Activated B cell treated with CpG ODN at 0.5 μM for 24 hours (primary cell): ENCODE data around the gene SKOR2. TPM values are rescaled to one million over a fixed set of nuclear protein-coding genes. Genes with fewer than 3 reads are reported as not detected.
"Not testable (repeated sequence)": the region's sequence is repeated elsewhere in the genome, so short reads cannot be mapped to it uniquely, and the experiment has no call there.

Source experiments
- ATAC-seq: fragments of 200-7000 bp; cut with Tn5 transposase; one replicate; pipeline ENCODE4 v1.10.0; 2021; ENCODE audit warnings: low read depth, mild to moderate bottlenecking, moderate library complexity
- CTCF ChIA-PET: fragments of 350-600 bp; sonication (Branson Sonifier 250); formaldehyde crosslinking; loops from one replicate; lab custom pipeline; 2021; ENCODE audit warnings: antibody characterized with exemption; lab: Charles Lee
- POLR2A ChIA-PET: fragments of 350-600 bp; sonication (Branson Sonifier 250); formaldehyde crosslinking; loops from one replicate; lab custom pipeline; 2021; ENCODE audit warnings: antibody characterized with exemption; lab: Charles Lee
- DNase-seq: peaks from one replicate; pipeline ENCODE4 v3.0.0; 2022
- H3K27ac Mint-ChIP-seq: one replicate; pipeline ENCODE4 v1.8.0; 2020; ENCODE audit warnings: mixed read lengths
- H3K27me3 Mint-ChIP-seq: one replicate; pipeline ENCODE4 v1.8.0; 2021; ENCODE audit warnings: mixed read lengths
- H3K36me3 Mint-ChIP-seq: one replicate; pipeline ENCODE4 v1.8.0; 2021; ENCODE audit warnings: low read depth, mixed read lengths
- H3K4me1 Mint-ChIP-seq: one replicate; pipeline ENCODE4 v1.8.0; 2021; ENCODE audit warnings: mixed read lengths
- H3K4me3 Mint-ChIP-seq: one replicate; pipeline ENCODE4 v1.8.0; 2020; ENCODE audit warnings: mild to moderate bottlenecking, mixed read lengths
- H3K9me3 Mint-ChIP-seq: one replicate; pipeline ENCODE4 v1.8.0; 2020; ENCODE audit warnings: mixed read lengths
- intact Hi-C: fragments of 100-400 bp; cut with micrococcal nuclease; formaldehyde crosslinking; loops from one replicate; pipeline ENCODE4 v1.15.1; 2024
- total RNA-seq: library from RNA; stranded (reverse); gene quantifications from 2 replicates; pipeline ENCODE4 v1.2.3, GENCODE V29; 2022
- TF ChIP-seq, protein P1 (sequence below): fragments of 200-600 bp; IDR thresholded peaks from one replicate; pipeline ENCODE4 v1.8.0; 2022; ENCODE audit warnings: antibody characterized with exemption, mild to moderate bottlenecking

Gene SKOR2
- total RNA-seq, 1 donor from 2014 or later, result not detected

DNA sequence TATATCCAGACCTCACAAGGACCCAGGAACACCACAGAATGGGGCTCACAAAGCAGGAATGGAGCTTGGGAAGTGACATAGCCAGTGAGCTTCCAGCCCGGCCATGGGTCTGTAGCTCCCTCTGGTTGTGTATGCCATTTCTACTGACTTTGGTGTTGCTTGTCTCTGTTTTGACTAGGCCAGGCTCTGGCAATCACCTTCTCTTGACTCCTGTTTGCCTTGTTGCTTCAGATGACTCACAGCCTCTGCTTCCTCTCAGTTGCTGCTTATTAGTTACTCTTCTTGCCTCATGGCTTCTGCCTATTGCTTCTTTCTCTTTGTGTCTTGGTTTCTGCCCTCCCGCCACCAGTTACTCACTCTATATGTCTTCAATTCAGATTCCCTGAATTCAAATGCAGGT lies 59.5 kb downstream of the SKOR2 start:
- H3K27ac Mint-ChIP-seq, result no peak overlapping the region
- DNase-seq, result no peak
- intact Hi-C loops, result no loop called here
- H3K36me3 Mint-ChIP-seq, result no peaks in the 10 kb centered on the region
- no peak for ATAC-seq
- H3K4me1 Mint-ChIP-seq, result peaks cover 19% of the 10 kb centered on the region
- H3K4me3 Mint-ChIP-seq, result no peak overlapping the region
- CTCF ChIA-PET, result no interaction called here
- POLR2A ChIA-PET, result no interaction called here
- peaks cover 9% of the 10 kb centered on the region for H3K27me3 Mint-ChIP-seq
- TF ChIP-seq, protein P1, sequence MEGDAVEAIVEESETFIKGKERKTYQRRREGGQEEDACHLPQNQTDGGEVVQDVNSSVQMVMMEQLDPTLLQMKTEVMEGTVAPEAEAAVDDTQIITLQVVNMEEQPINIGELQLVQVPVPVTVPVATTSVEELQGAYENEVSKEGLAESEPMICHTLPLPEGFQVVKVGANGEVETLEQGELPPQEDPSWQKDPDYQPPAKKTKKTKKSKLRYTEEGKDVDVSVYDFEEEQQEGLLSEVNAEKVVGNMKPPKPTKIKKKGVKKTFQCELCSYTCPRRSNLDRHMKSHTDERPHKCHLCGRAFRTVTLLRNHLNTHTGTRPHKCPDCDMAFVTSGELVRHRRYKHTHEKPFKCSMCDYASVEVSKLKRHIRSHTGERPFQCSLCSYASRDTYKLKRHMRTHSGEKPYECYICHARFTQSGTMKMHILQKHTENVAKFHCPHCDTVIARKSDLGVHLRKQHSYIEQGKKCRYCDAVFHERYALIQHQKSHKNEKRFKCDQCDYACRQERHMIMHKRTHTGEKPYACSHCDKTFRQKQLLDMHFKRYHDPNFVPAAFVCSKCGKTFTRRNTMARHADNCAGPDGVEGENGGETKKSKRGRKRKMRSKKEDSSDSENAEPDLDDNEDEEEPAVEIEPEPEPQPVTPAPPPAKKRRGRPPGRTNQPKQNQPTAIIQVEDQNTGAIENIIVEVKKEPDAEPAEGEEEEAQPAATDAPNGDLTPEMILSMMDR, result no peak
- H3K9me3 Mint-ChIP-seq, result no peaks in the 10 kb centered on the region

DNA sequence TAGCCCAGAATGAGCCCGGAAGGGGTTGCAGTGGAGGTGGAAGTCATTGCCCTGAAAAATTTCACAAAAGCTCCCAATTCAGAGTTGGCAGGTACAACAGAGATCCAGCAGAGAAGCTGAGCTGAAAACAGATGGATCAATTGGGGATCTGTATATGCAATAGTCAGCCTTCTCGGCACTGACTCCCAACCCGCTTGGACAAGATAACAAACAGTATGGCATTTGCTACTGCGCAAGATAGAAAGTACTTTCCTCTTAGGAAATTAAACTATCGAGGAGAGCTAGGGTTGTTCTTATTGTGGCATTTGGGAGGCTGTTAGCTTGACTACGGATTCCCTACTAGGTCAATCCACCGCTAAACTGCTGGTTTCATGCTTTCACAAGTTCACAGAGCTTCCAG lies 63.7 kb downstream of the SKOR2 start:
- CTCF ChIA-PET, result interaction anchor here (0.9 kb wide), 1 partner anchor 17 kb away, joined by 3 read pairs; no protein-coding TSS in a partner anchor
- Mint-ChIP-seq H3K4me1 (no peaks in the 10 kb centered on the region), H3K27me3 (peaks cover 10% of the 10 kb centered on the region)

DNA sequence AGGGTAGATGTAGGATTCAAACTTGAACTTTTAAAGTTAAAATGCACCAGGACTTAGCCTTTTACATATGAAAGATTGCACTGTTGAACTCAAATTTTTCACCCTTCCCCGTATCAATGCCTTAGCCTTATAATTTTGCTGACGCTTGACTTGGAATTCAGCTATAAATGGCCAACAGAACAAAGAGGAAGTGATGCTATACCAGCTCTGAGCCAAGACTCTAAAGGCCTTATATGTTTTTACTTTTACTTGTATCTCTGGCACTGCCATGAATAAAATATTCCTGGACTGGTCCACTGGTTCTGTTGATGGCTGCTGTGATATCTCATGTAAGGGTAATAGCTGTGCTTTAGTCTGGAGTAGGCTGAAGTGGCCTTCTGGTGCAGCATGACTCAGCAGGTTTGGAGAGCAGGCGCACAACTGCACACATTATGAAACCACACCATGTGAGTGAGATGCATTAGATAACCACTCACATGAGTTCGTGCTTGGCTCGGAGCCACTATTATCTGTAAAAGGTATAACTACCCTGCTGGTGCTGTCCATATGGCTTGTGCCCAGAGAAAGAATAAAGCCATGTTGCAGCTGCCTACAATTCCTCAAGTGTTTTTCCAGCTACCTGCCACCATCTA lies 66.9 kb downstream of the SKOR2 start:
- no peaks in the 10 kb centered on the region for H3K36me3 Mint-ChIP-seq
- POLR2A ChIA-PET, result no interaction called here
- intact Hi-C loops, result no loop called here
- H3K4me1 Mint-ChIP-seq, result no peaks in the 10 kb centered on the region
- ATAC-seq, result no peak
- peaks cover 17% of the 10 kb centered on the region for H3K9me3 Mint-ChIP-seq
- H3K4me3 Mint-ChIP-seq, result no peak overlapping the region
- no peak for DNase-seq
- CTCF ChIA-PET, result no interaction called here
- no peak overlapping the region for H3K27ac Mint-ChIP-seq
- TF ChIP-seq, protein P1, result no peak
- H3K27me3 Mint-ChIP-seq, result peaks cover 10% of the 10 kb centered on the region

More for the DNA sequence above, 63.7 kb downstream of the SKOR2 start:
- POLR2A ChIA-PET, result no interaction called here
- ATAC-seq (no peak), DNase-seq (no peak)
- peaks cover 17% of the 10 kb centered on the region for H3K9me3 Mint-ChIP-seq
- no peaks in the 10 kb centered on the region for H3K36me3 Mint-ChIP-seq
- H3K4me3 Mint-ChIP-seq, result no peak overlapping the region
- TF ChIP-seq, protein P1, result no peak
- H3K27ac Mint-ChIP-seq, result no peak overlapping the region
- intact Hi-C loops, result no loop called here

DNA sequence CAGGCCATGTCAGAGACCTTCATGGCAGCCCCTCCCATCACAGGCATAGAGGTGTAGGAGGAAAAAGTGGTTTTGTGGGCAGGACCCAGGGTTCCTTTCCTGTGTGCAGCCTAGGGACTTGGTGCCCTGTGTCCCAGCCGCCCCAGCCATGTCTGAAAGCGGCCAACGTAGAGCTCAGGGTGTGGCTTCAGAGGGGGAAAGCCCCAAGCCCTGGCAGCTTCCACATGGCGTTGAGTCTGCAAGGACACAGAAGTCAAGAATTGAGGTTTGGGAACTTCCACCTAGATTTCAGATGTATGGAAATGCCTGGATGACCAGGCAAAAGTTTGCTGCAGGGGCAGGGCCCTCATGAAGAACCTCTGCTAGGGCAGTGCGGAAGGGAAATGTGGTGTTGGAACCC lies 69.3 kb downstream of the SKOR2 start:
- H3K36me3 Mint-ChIP-seq, DNase-seq, H3K27ac Mint-ChIP-seq, POLR2A ChIA-PET, H3K4me3 Mint-ChIP-seq, H3K4me1 Mint-ChIP-seq, H3K27me3 Mint-ChIP-seq, CTCF ChIA-PET, intact Hi-C loops, ATAC-seq: not testable (repeated sequence)
- peaks cover 17% of the 10 kb centered on the region for H3K9me3 Mint-ChIP-seq

DNA sequence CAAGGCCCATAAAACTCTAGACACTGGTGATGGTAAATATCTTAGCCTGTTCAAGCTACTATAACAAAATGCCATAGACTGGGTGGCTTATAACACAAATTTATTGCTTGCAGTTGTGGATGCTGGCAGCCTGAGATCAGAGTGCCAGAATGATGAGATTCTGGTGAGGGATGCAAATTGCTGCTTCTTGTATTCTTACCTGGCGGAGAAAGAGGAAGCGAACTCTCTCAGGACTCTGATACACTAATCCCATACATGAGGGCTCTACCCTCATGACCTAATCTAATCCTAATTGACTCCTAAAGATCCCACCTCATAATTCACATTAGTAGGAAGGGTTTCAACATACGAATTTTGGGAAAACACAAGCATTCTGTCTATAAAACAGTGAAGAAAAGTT lies 70.7 kb downstream of the SKOR2 start:
- Mint-ChIP-seq H3K4me1 (peaks cover 2% of the 10 kb centered on the region), H3K4me3 (no peak overlapping the region), H3K27me3 (peaks cover 6% of the 10 kb centered on the region), H3K36me3 (peaks cover 3% of the 10 kb centered on the region), H3K9me3 (peaks cover 13% of the 10 kb centered on the region), H3K27ac (no peak overlapping the region)
- TF ChIP-seq, protein P1, result no peak
- no peak for ATAC-seq
- intact Hi-C loops, result no loop called here
- POLR2A ChIA-PET, result no interaction called here
- no peak for DNase-seq
- CTCF ChIA-PET, result no interaction called here

DNA sequence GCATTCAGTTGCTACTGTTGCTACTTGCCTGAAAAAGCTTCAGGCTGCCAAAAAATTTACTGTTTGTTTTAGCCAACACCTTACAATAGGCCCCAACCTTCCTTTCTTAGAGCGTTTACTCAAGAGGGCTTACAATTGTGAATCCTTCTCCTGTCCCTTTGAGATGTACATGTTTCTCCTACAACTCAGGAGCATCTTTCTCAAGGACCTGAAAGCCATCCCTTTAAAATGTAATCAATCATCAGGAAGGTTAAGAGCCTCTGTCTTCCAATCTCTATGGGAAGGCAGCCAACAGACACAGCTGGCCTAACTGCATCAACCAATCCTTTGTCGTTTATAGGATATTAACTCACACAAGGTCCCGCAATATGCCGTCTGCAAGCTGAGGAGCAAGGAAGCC lies 71.9 kb downstream of the SKOR2 start:
- Mint-ChIP-seq H3K36me3 (peaks cover 5% of the 10 kb centered on the region), H3K27ac (no peak overlapping the region), H3K4me1 (peaks cover 2% of the 10 kb centered on the region), H3K4me3 (no peak overlapping the region), H3K9me3 (peaks cover 5% of the 10 kb centered on the region), H3K27me3 (peaks cover 6% of the 10 kb centered on the region)
- DNase-seq (no peak), ATAC-seq (no peak)
- TF ChIP-seq, protein P1, result no peak
- ChIA-PET CTCF (no interaction called here), POLR2A (no interaction called here)
- intact Hi-C loops, result no loop called here
